HCT116 (cell line): ENCODE data around the gene RAN. TPM values are rescaled to one million over a fixed set of nuclear protein-coding genes. Genes with fewer than 3 reads are reported as not detected.

Experiments
- ATAC-seq: fragments of 200-7000 bp; cut with Tn5 transposase; 2 replicates; pipeline ENCODE4 v1.9.1; 2020; ENCODE audit warnings: mild to moderate bottlenecking, moderate library complexity
- BruUV-seq: library from RNA; stranded (reverse); fragments of 400-500 nt; replicated peaks from 2 replicates; lab custom pipeline; 2021; lab: Mats Ljungman, UMichigan
- CTCF ChIA-PET: fragments of 300-600 bp; sonication (Branson Sonifier 250); formaldehyde crosslinking; loops from one replicate; lab custom pipeline; 2021; ENCODE audit warnings: antibody characterized with exemption; lab: Charles Lee
- POLR2A ChIA-PET: fragments of 300-600, 350-600 bp; sonication (Branson Sonifier 250); formaldehyde crosslinking; loops from one replicate; lab custom pipeline; 2021; ENCODE audit warnings: antibody characterized with exemption; lab: Charles Lee
- RAD21 ChIA-PET, 2 experiments: fragments of 300-600 bp; sonication (Branson Sonifier 250); formaldehyde crosslinking; loops; one replicate each; lab custom pipeline; 2023; ENCODE audit warnings: low total read pairs in 2 of 2; ENCODE audit not compliant: uncharacterized antibody in 2 of 2, unreplicated experiment in 2 of 2, low non-redundant PET in 1 of 2; lab: Charles Lee
- DNase-seq: peaks from one replicate; pipeline ENCODE4 v3.0.0-alpha.2; 2010; ENCODE audit warnings: low read depth, low spot score
- H2AFZ ChIP-seq: fragments of 200-600 bp; shearing (Covaris generic), sonication (generic); 2 replicates; pipeline ENCODE4 v1.6.1; 2017; ENCODE audit warnings: low read depth, mixed run types, mixed read lengths, antibody characterized with exemption, low read length; ENCODE audit not compliant: poor library complexity, severe bottlenecking
- H3K27ac ChIP-seq: 2 replicates; pipeline ENCODE4 v1.5.1; 2012; ENCODE audit warnings: low read depth, low read length
- H3K27me3 ChIP-seq: fragments of 200-600 bp; sonication (generic); 2 replicates; pipeline ENCODE4 v1.6.1; 2016; ENCODE audit warnings: mixed run types, low read length, mixed read lengths; ENCODE audit not compliant: insufficient read depth
- H3K36me3 ChIP-seq, 2 experiments: fragments of 200-500 bp in 1 of 2; fragments of 200-600 bp in 1 of 2; sonication (Bioruptor generic) in 1 of 2; sonication (generic) in 1 of 2; 2 replicates each; pipeline versions ENCODE4 v1.5.1 to v1.6.1; 2014 to 2016; ENCODE audit warnings: low read length in 2 of 2, inconsistent platforms in 1 of 2, mixed read lengths in 1 of 2, mixed run types in 1 of 2; ENCODE audit not compliant: insufficient read depth in 2 of 2, control insufficient read depth in 1 of 2
- H3K4me1 ChIP-seq, 2 experiments: fragments of 200-600 bp in 1 of 2; sonication (generic) in 1 of 2; 2 replicates each; pipeline versions ENCODE4 v1.5.1 to v1.6.1; 2012 to 2017; ENCODE audit warnings: low read length in 2 of 2, inconsistent platforms in 1 of 2, mild to moderate bottlenecking in 1 of 2, mixed read lengths in 1 of 2, mixed run types in 1 of 2, moderate library complexity in 1 of 2; ENCODE audit not compliant: insufficient read depth in 2 of 2, control insufficient read depth in 1 of 2
- H3K4me2 ChIP-seq: fragments of 200-600 bp; sonication (generic); 2 replicates; pipeline ENCODE4 v1.6.1; 2017; ENCODE audit warnings: mixed run types, low read length, mixed read lengths
- H3K4me3 ChIP-seq, 2 experiments: fragments of 200-600 bp in 1 of 2; sonication (generic) in 1 of 2; replicated peaks in 1 of 2; 2 replicates each; pipeline ENCODE4 v1.5.1; 2011 to 2016; ENCODE audit warnings: low read length in 2 of 2, control low read depth in 1 of 2, low read depth in 1 of 2, mild to moderate bottlenecking in 1 of 2, mixed read lengths in 1 of 2, mixed run types in 1 of 2
- H3K79me2 ChIP-seq: fragments of 200-600 bp; sonication (generic); 2 replicates; pipeline ENCODE4 v1.6.1; 2017; ENCODE audit warnings: mild to moderate bottlenecking, mixed run types, low read length, moderate library complexity, mixed read lengths; ENCODE audit not compliant: insufficient read depth
- H3K9ac ChIP-seq: fragments of 200-600 bp; sonication (generic); 2 replicates; pipeline ENCODE4 v1.6.1; 2016; ENCODE audit warnings: low read length, mixed read lengths
- H3K9me2 ChIP-seq: fragments of 200-600 bp; sonication (generic), shearing (Covaris generic); 2 replicates; pipeline ENCODE4 v1.6.1; 2017; ENCODE audit warnings: mixed run types, mild to moderate bottlenecking, moderate library complexity; ENCODE audit not compliant: insufficient read depth
- H3K9me3 ChIP-seq, 2 experiments: fragments of 200-500 bp in 1 of 2; fragments of 200-600 bp in 1 of 2; sonication (Bioruptor generic) in 1 of 2; sonication (generic) in 1 of 2; 2 replicates each; pipeline ENCODE4 v1.6.1; 2014 to 2017; ENCODE audit warnings: low read length in 2 of 2, mixed read lengths in 2 of 2, inconsistent platforms in 1 of 2, low read depth in 1 of 2, mild to moderate bottlenecking in 1 of 2, mixed run types in 1 of 2, moderate library complexity in 1 of 2; ENCODE audit not compliant: control insufficient read depth in 1 of 2, insufficient read depth in 1 of 2
- H4K20me1 ChIP-seq: fragments of 200-600 bp; sonication (generic), shearing (Covaris generic); 2 replicates; pipeline ENCODE4 v1.6.1; 2017; ENCODE audit warnings: mixed run types, mild to moderate bottlenecking, moderate library complexity; ENCODE audit not compliant: insufficient read depth
- ATF3 ChIP-seq: IDR thresholded peaks from 2 replicates; pipeline ENCODE4 v1.6.1; 2012
- CBX3 ChIP-seq: IDR thresholded peaks from 2 replicates; pipeline ENCODE4 v1.6.1; 2012; ENCODE audit warnings: low read depth
- EZH2phosphoT487 ChIP-seq: fragments of 200-600 bp; IDR thresholded peaks from 2 replicates; pipeline ENCODE4 v1.6.1; 2018; ENCODE audit warnings: antibody characterized with exemption, borderline replicate concordance
- JUND ChIP-seq: IDR thresholded peaks from 2 replicates; pipeline ENCODE4 v1.6.1; 2012
- POLR2A ChIP-seq: IDR thresholded peaks from 2 replicates; pipeline ENCODE4 v1.7.0; 2011; ENCODE audit warnings: borderline replicate concordance; ENCODE audit not compliant: insufficient read depth, insufficient read length; ENCODE audit errors: extremely low read depth
- SIN3A ChIP-seq: IDR thresholded peaks from 2 replicates; pipeline ENCODE4 v1.6.1; 2012; ENCODE audit warnings: low read depth
- SP1 ChIP-seq: IDR thresholded peaks from 2 replicates; pipeline ENCODE4 v1.6.1; 2012; ENCODE audit warnings: low read depth
- YY1 ChIP-seq: IDR thresholded peaks from 2 replicates; pipeline ENCODE4 v1.6.1; 2011; ENCODE audit warnings: low read length, low read depth, moderate library complexity, mild to moderate bottlenecking; ENCODE audit not compliant: insufficient replicate concordance; ENCODE audit errors: extremely low read depth
- ZFX ChIP-seq: fragments of 450-650 bp; IDR thresholded peaks from 2 replicates; pipeline ENCODE4 v1.6.1; 2017
- ZNF274 ChIP-seq: fragments of 200-500 bp; sonication (Bioruptor generic); IDR thresholded peaks from 2 replicates; pipeline ENCODE4 v1.6.1; 2014; ENCODE audit warnings: mild to moderate bottlenecking, low read depth, low read length, inconsistent platforms
- intact Hi-C: fragments of 100-400 bp; cut with micrococcal nuclease; formaldehyde crosslinking; loops from 2 replicates; pipeline ENCODE4 v1.10.0; 2022
- total RNA-seq: library from RNA; stranded (reverse); gene quantifications from one replicate; pipeline ENCODE4 v1.2.1, GENCODE V29; 2021; ENCODE audit not compliant: unreplicated experiment
- TF ChIP-seq, protein P1 (sequence below): IDR thresholded peaks from 2 replicates; pipeline ENCODE4 v1.6.1; 2012
- TF ChIP-seq, protein P2 (sequence below): IDR thresholded peaks from 2 replicates; pipeline ENCODE4 v1.6.1; 2012; ENCODE audit warnings: low read depth
- TF ChIP-seq, protein P3 (sequence below), 3 experiments: fragments of 200-600 bp in 1 of 3; sonication (generic) in 1 of 3; IDR thresholded peaks in 2 of 3; conservative IDR thresholded peaks in 1 of 3; 2 replicates each; pipeline ENCODE4 v1.5.1; 2012 to 2017; ENCODE audit warnings: low read depth in 2 of 3, low read length in 2 of 3, antibody characterized with exemption in 1 of 3, borderline replicate concordance in 1 of 3, control low read depth in 1 of 3, mild to moderate bottlenecking in 1 of 3, mixed read lengths in 1 of 3, mixed run types in 1 of 3, moderate library complexity in 1 of 3; ENCODE audit not compliant: insufficient read depth in 1 of 3

The RAN gene
- total RNA-seq, 1 experiment from 2014 or later = 1,420 TPM

- Histone ChIP-seq H3K79me2 (peaks cover 50% of the 10 kb centered on the region), H4K20me1 (peaks cover 33% of the 10 kb centered on the region; the same call in 1 of the 2 replicates), H3K4me2 (peak overlapping the region; percentile 91), H3K27ac (no peak overlapping the region), H3K9me3 (no peaks in the 10 kb centered on the region), H3K36me3 (peaks cover 41 to 52% of the 10 kb centered on the region in 2 experiments), H3K4me1 (peaks cover 16 to 30% of the 10 kb centered on the region in 2 experiments), H3K9me2 (no peaks in the 10 kb centered on the region), H3K27me3 (no peaks in the 10 kb centered on the region), H3K4me3 (no peak overlapping the region; a peak in 1 of 4 replicates), H3K9ac (0 out of 2 replicates have a peak overlapping the region, but pooled peaks have one; percentile 4), H2AFZ (no peak overlapping the region)
- intact Hi-C loops = no loop called here
- DNase-seq = no peak
- POLR2A ChIA-PET = interaction anchor here (0.6 kb wide), 1 partner anchor 21 kb away, joined by 5 read pairs; no protein-coding TSS in a partner anchor
- no peak for ATAC-seq
- no peak for TF ChIP-seq SIN3A
- no peak for TF ChIP-seq JUND
- TF ChIP-seq, protein P1, sequence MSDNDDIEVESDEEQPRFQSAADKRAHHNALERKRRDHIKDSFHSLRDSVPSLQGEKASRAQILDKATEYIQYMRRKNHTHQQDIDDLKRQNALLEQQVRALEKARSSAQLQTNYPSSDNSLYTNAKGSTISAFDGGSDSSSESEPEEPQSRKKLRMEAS = no peak
- TF ChIP-seq CBX3 = no peak
- BruUV-seq = no TSS peak
- CTCF ChIA-PET = no interaction called here
- RAD21 ChIA-PET = no interaction called here
Observed at GRCh38 chr12:130873825-130874224, 2.0 kb downstream of the RAN start.

DNA sequence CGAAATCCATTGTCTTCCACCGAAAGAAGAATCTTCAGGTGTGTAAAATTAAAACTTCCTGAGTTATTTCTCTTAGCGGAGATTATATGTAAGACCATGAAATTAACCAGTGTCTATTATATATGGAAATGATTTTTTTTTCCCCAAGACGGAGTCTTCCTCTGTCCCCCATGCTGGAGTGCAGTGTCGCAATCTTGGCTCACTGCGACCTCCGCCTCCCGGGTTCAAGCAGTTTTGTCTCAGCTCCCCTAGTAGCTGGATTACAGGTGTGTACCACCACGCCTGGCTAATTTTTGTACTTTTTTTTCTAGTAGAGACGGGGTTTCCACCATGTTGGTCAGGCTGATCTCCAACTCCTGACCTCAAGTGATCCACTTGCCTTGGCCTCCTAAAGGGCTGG is 2.8 kb downstream of the RAN start:
- no peak overlapping the region for H2AFZ ChIP-seq
- peaks cover 33% of the 10 kb centered on the region; the same call in 1 of the 2 replicates for H4K20me1 ChIP-seq
- no peak overlapping the region for H3K9ac ChIP-seq
- no peaks in the 10 kb centered on the region for H3K27me3 ChIP-seq
- no peak overlapping the region for H3K27ac ChIP-seq
- no TSS peak for BruUV-seq
- POLR2A ChIA-PET = no interaction called here
- DNase-seq (no peak), ATAC-seq (no peak)
- intact Hi-C loops = no loop called here
- no peaks in the 10 kb centered on the region for H3K9me2 ChIP-seq
- peaks cover 11 to 22% of the 10 kb centered on the region in 2 experiments for H3K4me1 ChIP-seq
- CTCF ChIA-PET = no interaction called here
- H3K36me3 ChIP-seq = peaks cover 41 to 52% of the 10 kb centered on the region in 2 experiments
- no peak for TF ChIP-seq SIN3A
- no peak for TF ChIP-seq ATF3
- no peak for TF ChIP-seq CBX3
- TF ChIP-seq, protein P2, sequence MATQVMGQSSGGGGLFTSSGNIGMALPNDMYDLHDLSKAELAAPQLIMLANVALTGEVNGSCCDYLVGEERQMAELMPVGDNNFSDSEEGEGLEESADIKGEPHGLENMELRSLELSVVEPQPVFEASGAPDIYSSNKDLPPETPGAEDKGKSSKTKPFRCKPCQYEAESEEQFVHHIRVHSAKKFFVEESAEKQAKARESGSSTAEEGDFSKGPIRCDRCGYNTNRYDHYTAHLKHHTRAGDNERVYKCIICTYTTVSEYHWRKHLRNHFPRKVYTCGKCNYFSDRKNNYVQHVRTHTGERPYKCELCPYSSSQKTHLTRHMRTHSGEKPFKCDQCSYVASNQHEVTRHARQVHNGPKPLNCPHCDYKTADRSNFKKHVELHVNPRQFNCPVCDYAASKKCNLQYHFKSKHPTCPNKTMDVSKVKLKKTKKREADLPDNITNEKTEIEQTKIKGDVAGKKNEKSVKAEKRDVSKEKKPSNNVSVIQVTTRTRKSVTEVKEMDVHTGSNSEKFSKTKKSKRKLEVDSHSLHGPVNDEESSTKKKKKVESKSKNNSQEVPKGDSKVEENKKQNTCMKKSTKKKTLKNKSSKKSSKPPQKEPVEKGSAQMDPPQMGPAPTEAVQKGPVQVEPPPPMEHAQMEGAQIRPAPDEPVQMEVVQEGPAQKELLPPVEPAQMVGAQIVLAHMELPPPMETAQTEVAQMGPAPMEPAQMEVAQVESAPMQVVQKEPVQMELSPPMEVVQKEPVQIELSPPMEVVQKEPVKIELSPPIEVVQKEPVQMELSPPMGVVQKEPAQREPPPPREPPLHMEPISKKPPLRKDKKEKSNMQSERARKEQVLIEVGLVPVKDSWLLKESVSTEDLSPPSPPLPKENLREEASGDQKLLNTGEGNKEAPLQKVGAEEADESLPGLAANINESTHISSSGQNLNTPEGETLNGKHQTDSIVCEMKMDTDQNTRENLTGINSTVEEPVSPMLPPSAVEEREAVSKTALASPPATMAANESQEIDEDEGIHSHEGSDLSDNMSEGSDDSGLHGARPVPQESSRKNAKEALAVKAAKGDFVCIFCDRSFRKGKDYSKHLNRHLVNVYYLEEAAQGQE = no peak
- TF ChIP-seq EZH2phosphoT487 = no peak
- TF ChIP-seq POLR2A = no peak
- TF ChIP-seq ZFX = no peak
- TF ChIP-seq, protein P3, sequence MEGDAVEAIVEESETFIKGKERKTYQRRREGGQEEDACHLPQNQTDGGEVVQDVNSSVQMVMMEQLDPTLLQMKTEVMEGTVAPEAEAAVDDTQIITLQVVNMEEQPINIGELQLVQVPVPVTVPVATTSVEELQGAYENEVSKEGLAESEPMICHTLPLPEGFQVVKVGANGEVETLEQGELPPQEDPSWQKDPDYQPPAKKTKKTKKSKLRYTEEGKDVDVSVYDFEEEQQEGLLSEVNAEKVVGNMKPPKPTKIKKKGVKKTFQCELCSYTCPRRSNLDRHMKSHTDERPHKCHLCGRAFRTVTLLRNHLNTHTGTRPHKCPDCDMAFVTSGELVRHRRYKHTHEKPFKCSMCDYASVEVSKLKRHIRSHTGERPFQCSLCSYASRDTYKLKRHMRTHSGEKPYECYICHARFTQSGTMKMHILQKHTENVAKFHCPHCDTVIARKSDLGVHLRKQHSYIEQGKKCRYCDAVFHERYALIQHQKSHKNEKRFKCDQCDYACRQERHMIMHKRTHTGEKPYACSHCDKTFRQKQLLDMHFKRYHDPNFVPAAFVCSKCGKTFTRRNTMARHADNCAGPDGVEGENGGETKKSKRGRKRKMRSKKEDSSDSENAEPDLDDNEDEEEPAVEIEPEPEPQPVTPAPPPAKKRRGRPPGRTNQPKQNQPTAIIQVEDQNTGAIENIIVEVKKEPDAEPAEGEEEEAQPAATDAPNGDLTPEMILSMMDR (IDR thresholded peaks at IDR 0.05 in 2 of 3, conservative IDR thresholded peaks at IDR 0.05 in 1 of 3; ENCODE audit: borderline replicate concordance in 1 of 3, insufficient read depth in 1 of 3, low read depth in 2 of 3, low read length in 2 of 3) = no peak
- TF ChIP-seq YY1 = no peak
- TF ChIP-seq SP1 = no peak
- TF ChIP-seq ZNF274 = no peak
- no peaks in the 10 kb centered on the region for H3K9me3 ChIP-seq
- H3K79me2 ChIP-seq = peaks cover 50% of the 10 kb centered on the region
- no peak overlapping the region for H3K4me2 ChIP-seq
- RAD21 ChIA-PET = interaction anchor here in 1 of 2 experiments (0.6 kb wide), 1 partner anchor 21 kb away, joined by 3 read pairs; no protein-coding TSS in a partner anchor
- no peak overlapping the region for H3K4me3 ChIP-seq
